ENCODE measurements around the gene NFATC1. TPM values are rescaled to one million over a fixed set of nuclear protein-coding genes. Genes with fewer than 3 reads are reported as not detected.
"Not testable (repeated sequence)": the region's sequence is repeated elsewhere in the genome, so short reads cannot be mapped to it uniquely, and the experiment has no call there.

The NFATC1 gene
- total RNA-seq, 1 donor from 2014 or later, result 80.3 TPM

GRCh38 chr18:79477711-79478483, 82.2 kb downstream of the NFATC1 start:
- DNase-seq (ENCODE audit: low spot score) (peak; percentile 50), ATAC-seq (no peak)
- intact Hi-C loops (cut with DNase I), result no loop called here

DNA sequence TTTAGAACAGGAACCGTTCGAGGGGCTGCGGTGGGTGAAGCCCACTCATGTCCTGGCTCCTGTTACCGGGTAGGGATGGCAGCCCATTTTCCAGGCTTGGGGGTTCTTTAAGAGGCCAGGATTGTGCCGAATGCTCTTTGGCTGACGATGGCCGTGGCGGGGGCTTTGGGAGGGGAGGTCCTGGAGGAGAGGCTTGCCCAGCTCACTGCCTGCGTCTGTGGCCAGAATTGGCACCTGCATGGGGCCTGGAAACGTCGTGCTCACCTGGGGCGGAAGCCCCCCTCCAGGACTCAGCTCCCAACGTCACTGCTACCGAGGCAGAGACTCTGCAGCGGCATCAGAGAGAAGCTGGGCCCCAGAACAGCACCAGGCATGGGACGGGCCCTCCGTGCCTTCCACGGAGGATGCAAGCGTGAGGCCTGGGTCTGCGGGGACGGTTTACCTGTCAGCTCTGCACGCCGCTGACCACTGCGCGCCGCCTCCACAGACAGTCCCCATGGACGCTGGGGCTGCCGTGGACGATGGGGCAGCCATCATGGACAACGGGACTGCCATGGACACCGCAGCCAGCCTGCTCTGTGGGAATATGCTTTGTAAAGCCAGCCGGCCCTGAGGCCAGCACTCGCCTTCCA, 82.9 kb downstream of the NFATC1 start:
- ATAC-seq (no peak), DNase-seq (ENCODE audit: low spot score) (peak; percentile 56)
- intact Hi-C loops (cut with DNase I), result no loop called here

DNA sequence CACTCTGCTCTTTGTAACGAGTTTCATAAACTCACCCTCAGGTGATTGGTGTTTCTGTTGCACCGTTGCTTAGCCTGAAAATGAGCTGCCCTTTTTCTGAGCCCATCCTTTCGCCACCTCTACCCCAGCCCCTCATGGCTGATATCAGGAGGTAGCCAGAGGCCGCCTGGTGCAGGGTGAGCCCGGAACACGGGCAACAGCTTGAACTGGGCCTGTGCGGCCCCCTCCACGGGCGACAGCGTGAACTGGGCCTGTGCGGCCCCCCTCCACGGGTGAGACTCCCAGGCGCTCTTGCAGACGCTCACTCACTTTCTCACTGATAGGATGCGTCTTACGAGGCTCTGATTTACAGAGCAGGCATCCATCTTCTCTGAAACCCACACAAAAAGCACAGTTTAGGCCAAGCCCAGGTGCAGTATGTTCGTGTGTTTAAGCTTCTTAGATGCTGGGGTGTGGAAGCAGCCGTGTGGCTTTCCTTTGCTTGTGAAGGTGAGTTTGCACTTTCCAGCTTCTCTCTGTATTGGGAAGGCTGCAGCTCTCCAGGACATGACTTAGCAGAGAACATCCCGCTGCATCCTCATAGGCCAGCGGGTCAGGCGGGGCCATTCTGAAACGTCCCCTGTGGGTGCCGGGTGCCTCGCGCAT, 83.5 kb downstream of the NFATC1 start:
- ATAC-seq, result no peak
- intact Hi-C loops (cut with DNase I), result no loop called here
- DNase-seq (ENCODE audit: low spot score), result peak; percentile 46

DNA sequence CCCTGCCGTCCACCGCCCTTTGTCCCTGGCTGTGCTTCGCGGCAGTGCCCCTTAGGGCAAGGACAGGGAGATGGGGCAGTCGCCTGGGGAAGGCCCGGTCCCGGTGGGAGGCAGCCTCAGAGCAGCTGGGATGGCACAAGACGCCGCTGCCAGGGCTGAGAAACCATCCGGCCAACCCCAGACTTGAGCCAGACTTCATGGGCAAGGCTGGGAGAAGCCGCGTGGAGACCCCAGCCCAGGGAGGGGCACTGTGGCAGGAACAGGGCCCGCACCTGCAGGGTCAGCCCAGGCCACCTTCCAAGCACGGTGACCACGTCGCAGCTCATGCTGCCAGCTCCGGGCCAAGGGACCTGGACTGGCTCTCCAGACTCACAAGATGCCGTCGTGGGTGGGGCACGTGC, 84.0 kb downstream of the NFATC1 start:
- intact Hi-C loops (cut with DNase I), result no loop called here
- DNase-seq (ENCODE audit: low spot score) (peak; percentile 53), ATAC-seq (no peak)

DNA sequence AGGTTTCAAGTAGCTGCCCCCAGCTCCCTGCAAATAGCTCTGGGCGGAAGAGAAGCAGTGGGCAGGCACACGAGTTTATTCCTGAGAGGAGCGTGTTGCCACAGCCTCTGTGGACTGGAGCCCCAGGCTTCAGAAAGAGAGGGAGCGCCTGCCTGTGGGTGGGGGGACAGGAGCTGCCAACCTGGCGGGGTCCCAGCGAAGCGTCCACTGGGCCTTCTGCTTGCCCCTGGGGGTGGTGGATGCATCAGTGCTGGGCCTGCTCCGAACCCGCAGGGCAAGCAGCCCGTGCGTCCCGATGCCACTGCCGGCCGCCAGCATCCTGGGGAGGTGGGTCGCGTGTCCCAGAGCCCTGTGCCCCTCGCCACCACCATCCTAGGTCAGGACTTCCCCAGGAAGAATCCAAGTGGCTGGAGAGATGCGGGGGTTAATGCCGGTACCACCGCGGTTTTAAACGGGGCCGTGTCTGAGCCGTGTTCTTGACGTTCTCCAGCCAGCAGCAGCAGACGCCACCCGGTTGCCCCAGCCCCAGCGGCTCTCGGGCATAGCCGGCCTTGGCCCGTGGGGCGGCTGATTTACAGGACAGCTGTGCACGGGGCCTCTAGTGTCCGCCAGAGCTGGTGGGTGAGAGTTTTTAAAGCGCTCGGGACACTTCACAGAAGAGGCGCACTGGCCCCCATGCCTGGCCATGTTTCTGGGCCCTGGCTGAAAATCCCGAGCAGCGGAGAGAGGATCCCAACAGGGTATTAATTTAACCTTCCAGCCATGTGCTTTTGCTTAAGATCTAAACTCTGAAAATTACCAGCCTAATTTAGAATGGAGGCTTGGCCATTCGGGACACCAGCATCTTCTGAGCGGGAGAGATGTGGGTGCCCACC, 84.7 kb downstream of the NFATC1 start:
- ATAC-seq (no peak), DNase-seq (ENCODE audit: low spot score) (peak; percentile 60)
- intact Hi-C loops (cut with DNase I), result no loop called here

GRCh38 chr18:79481046-79481790, 85.5 kb downstream of the NFATC1 start:
- DNase-seq (ENCODE audit: low spot score) (peak; percentile 60), ATAC-seq (no peak)
- intact Hi-C loops (cut with DNase I), result no loop called here

GRCh38 chr18:79483393-79483792, 87.7 kb downstream of the NFATC1 start:
- ATAC-seq; intact Hi-C loops (cut with DNase I): not testable (repeated sequence)
- DNase-seq (ENCODE audit: low spot score), result peak; percentile 45

DNA sequence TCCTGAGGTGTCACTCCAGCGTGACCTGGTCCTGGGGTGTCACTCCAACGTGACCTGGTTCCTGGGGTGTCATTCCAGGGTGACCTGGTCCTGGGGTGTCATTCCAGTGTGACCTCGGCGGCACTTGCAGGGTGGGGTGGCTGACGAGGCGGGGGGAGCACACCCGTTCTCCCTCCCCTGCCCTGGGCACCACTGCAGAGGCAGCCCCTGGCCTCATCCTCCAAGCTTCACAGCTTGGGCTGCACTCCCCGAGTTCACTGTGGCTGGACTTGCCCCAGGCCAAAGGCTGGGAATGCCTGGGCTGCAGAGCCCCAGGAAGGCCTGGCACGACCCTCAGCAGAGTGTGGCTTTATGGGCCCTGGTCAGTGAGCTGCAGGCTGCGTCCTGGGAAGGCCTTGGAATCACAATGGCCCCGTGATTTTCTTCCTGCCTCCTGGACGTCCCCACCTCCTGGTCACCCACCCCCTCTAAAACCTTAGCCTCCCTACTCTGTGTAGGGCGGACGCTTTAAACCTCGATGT, 88.3 kb downstream of the NFATC1 start:
- peak; percentile 45 for DNase-seq (ENCODE audit: low spot score)
- no peak for ATAC-seq

DNA sequence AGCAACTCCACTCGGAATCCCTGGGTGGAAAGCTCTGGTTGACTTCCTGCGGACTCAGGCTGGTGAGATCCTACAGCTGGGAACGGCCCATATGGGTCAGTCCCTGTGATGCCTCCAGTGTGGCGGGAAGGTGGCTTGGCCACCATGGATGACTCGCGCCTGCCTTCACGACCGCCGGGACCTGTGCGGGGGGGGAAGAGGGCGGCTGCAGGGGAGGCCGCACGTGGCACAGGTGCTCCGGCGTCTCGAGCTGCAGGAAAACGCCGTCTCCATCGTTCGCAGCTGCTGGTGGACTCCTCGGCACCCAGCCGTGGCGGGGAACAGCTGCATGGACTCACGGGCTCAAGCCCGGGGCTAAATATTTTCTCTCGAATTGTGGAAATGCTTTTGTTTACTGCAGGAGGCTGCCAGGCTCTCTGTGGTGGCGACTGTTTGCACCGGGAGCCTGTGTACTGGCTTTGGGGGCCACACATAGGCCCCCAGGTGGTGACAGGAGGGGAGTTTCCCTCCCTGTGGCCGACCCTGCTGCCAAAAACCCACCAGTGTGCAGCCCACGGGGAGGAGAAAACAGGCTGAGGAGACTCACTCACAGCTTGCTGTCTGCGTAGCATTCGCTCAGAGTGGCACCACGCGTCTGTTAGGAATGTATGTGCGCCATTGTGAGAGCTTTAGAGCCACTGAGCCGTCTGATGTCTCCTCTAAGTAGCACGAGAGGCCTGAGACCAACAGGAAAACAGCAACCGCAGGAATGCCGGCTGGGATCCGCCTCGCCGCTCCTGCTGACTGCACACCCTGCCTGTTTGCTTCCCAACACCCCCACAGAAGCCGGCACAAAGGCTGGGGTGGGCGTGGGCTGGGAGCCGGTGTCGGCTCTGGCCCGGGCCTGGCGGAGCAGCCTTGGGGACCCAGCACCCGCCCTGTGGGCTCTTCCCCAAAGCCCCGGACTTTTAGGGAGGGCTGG, 89.2 kb downstream of the NFATC1 start:
- DNase-seq (ENCODE audit: low spot score) (peak; percentile 81), ATAC-seq (peak; percentile 88)
- intact Hi-C loops (cut with DNase I), result no loop called here

More for the DNA sequence above, 88.3 kb downstream of the NFATC1 start:
- intact Hi-C loops (cut with DNase I), result no loop called here

DNA sequence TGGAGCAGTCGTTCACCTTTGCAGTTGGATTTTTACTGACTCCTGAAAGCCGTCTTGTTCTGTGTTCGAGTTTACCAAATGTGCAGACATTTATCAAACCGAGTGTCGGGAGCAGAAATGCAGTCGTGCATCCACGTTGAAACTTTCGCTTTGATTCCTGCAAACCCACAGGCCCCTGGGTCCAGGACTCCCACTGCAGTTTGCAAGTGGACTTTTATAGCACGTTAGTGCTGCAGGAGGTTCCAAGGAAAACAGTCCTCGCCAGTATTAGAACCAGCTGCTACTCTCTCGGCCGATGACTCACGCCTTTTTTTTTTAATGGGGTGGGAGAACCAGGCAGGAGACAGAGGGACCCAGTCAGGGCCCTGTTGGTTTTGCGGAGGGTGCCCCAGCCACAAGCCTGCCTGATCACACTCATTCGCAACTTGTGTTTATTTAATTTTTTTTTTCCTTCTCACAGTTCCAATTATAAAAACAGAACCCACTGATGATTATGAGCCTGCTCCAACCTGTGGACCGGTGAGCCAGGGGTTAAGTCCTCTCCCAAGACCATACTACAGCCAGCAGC, 90.1 kb downstream of the NFATC1 start:
- ATAC-seq (peak; percentile 87), DNase-seq (ENCODE audit: low spot score) (peak; percentile 62)
- intact Hi-C loops (cut with DNase I), result no loop called here

DNA sequence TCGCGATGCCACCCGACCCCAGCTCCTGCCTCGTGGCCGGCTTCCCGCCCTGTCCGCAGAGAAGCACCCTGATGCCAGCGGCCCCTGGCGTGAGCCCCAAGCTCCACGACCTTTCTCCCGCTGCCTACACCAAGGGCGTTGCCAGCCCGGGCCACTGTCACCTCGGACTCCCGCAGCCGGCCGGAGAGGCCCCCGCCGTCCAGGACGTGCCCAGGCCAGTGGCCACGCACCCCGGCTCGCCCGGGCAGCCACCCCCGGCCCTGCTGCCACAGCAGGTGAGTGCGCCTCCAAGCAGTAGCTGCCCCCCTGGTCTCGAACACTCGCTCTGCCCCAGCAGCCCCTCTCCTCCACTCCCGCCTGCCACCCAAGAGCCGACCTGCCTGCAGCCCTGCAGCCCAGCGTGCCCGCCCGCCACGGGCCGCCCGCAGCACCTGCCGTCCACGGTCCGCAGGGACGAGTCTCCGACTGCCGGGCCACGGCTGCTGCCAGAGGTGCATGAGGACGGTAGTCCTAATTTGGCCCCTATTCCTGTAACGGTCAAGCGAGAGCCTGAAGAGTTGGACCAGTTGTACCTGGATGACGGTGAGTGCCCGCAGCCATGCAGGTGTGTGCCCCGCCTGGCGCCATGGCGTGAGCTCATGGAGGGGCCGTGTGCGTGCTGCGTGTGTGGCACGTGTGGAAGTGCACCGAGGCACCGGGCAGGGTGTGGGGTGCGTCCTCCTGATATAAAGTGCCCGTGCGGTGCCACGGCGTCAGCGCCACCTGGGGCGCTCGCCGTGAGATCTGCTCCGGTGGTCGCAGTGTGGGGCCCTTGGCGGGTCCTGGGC, 90.8 kb downstream of the NFATC1 start:
- ATAC-seq, result peak; percentile 1
- DNase-seq (ENCODE audit: low spot score), result peak; percentile 63
- intact Hi-C loops (cut with DNase I), result no loop called here

DNA sequence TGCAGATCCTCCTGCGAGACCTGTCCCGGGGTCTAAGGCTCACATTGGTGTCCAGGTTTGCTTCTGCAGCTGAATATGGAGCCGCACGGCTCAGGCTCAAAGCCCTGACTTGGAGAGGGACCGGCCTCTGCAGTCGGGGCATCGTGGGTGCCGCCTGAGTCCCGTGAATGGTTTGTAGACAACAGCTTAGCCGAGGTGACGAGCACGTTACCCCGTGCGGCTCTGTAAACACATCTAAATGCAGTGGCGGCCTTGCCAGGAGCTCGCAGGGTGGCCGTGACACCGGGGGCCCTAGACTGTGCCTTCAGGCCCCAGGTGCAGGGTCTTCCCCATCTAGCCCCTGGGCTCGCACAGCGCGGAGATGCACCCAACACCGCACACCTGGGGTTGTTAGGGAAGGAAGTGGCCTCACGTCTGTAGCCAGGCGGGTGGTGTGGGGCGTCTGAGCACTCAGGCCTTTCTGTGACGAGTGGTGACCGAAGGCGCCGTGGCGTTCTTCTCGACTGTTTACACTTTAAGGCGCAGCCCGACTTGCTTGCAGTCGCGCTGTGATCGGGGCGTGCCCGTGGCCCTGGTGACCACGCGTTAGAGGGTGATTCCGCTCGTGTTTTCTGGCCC, 91.6 kb downstream of the NFATC1 start:
- intact Hi-C loops (cut with DNase I), result no loop called here

DNA sequence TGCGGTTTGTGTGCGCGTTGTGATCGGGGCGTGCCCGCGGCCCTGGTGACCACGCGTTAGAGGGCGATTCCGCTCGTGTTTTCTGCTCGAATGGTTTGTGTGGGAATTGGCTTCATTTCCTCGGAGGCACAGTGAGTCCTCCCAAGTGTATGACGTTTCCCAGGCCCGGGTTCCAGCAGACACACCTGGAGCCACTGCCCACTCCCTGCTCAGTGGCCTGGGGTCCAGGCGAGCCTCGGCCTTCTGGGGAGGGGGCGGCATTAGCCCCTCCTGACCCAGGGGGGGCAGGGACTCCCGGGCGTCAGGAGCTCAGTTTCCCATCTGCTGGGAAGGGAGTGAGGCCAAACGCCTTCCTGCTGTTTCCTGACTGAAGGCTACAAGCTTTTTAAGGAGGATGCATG, 92.1 kb downstream of the NFATC1 start:
- intact Hi-C loops (cut with DNase I), result no loop called here
- DNase-seq (ENCODE audit: low spot score) (peak; percentile 51), ATAC-seq (no peak)

More for the DNA sequence above, 91.6 kb downstream of the NFATC1 start:
- DNase-seq (ENCODE audit: low spot score) (peak; percentile 59), ATAC-seq (no peak)

DNA sequence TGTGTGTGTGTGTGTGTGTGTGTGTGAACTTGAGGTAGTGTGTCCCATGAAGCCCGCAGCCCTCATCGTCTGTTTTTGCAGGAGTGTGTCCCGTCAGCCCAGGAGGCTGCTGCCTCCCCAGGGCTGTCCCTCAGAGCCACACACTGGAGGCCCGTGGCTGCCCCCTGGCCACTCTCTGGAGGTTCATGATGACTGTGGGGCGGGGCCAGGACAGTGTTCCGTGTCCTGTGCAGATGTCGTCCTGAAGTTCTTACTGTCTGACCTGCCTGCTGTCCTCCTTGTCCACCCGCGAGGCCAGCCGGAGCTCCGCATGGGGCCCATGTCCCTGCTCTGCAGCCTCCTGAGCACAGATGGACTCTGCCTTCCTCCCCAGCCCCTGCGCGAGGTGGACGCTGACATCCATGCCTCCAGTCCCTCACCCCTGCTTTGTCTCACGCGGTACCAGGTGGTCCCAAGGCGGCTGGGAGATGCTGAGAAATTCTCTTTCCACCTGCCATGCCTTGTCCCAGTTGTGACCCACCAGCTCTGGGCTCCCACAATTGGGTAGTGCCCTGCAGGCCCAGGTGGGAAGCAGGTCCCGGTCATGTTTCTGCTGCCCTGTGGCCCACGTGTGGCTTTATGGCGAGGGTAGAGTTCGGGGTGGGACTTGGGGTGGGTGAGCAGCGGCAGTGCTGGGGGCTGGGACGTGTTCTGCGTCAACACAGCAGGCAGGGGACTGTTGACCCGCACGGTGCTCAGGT, 92.8 kb downstream of the NFATC1 start:
- ATAC-seq, result no peak
- DNase-seq (ENCODE audit: low spot score), result peak; percentile 55
- intact Hi-C loops (cut with DNase I), result no loop called here

Data from sciatic nerve (tissue), 2 donors.